Neutrophil (primary cell): Measurements from ENCODE around the gene SMAD3.

Experiments used
- H3K27ac ChIP-seq: fragments of 200-600 bp; sonication (generic); 2 replicates; pipeline ENCODE4 v1.5.1; 2016; ENCODE audit warnings: mild to moderate bottlenecking, moderate library complexity
- H3K27me3 ChIP-seq: fragments of 200-600 bp; sonication (generic); 2 replicates; pipeline ENCODE4 v1.6.0; 2016; ENCODE audit warnings: mild to moderate bottlenecking
- H3K36me3 ChIP-seq: fragments of 200-600 bp; sonication (generic); 2 replicates; pipeline ENCODE4 v1.5.1; 2017
- H3K4me1 ChIP-seq, 2 experiments: fragments of 200-600 bp in 1 of 2; sonication (generic) in 1 of 2; 1 replicate in 1 of 2; 2 replicates in 1 of 2; pipeline versions ENCODE4 v1.5.1 to v1.6.1; 2013 to 2016; ENCODE audit warnings: low read depth in 1 of 2, low read length in 1 of 2, mild to moderate bottlenecking in 1 of 2, moderate library complexity in 1 of 2; ENCODE audit not compliant: control insufficient read depth in 1 of 2, insufficient read depth in 1 of 2
- H3K4me3 ChIP-seq, 2 experiments: fragments of 200-600 bp in 1 of 2; sonication (generic) in 1 of 2; 1 replicate in 1 of 2; 2 replicates in 1 of 2; pipeline ENCODE4 v1.5.1; 2013 to 2016; ENCODE audit warnings: low read depth in 1 of 2, low read length in 1 of 2, mild to moderate bottlenecking in 1 of 2, moderate library complexity in 1 of 2
- H3K9me3 ChIP-seq: fragments of 200-600 bp; sonication (generic); 2 replicates; pipeline ENCODE4 v1.5.1; 2016
- CTCF ChIP-seq: fragments of 200-600 bp; sonication (generic); IDR thresholded peaks from 2 replicates; pipeline ENCODE4 v1.5.1; 2016; ENCODE audit warnings: antibody characterized with exemption

The SMAD3 gene

GRCh38 chr15:67161412-67161811 is 96.0 kb downstream of the SMAD3 start:
- H3K27me3 ChIP-seq = no peaks in the 10 kb centered on the region
- no peak for TF ChIP-seq CTCF
- no peak overlapping the region for H3K4me3 ChIP-seq
- H3K36me3 ChIP-seq = peaks cover 14% of the 10 kb centered on the region
- H3K4me1 ChIP-seq = peaks cover 0 to 7% of the 10 kb centered on the region in 2 experiments
- H3K9me3 ChIP-seq = no peaks in the 10 kb centered on the region
- no peak overlapping the region for H3K27ac ChIP-seq

GRCh38 chr15:67161881-67162280 is 96.5 kb downstream of the SMAD3 start:
- H3K27ac ChIP-seq = no peak overlapping the region
- no peak for TF ChIP-seq CTCF
- H3K36me3 ChIP-seq = peaks cover 17% of the 10 kb centered on the region
- H3K4me1 ChIP-seq = peaks cover 0 to 7% of the 10 kb centered on the region in 2 experiments
- H3K4me3 ChIP-seq = no peak overlapping the region
- no peaks in the 10 kb centered on the region for H3K27me3 ChIP-seq
- no peaks in the 10 kb centered on the region for H3K9me3 ChIP-seq

GRCh38 chr15:67163180-67163579 is 97.8 kb downstream of the SMAD3 start:
- Histone ChIP-seq H3K27me3 (no peaks in the 10 kb centered on the region), H3K4me3 (no peak overlapping the region), H3K9me3 (no peaks in the 10 kb centered on the region), H3K36me3 (peaks cover 23% of the 10 kb centered on the region), H3K27ac (no peak overlapping the region), H3K4me1 (peaks cover 0 to 7% of the 10 kb centered on the region in 2 experiments)
- no peak for TF ChIP-seq CTCF

- Histone ChIP-seq H3K4me1 (peaks cover 0 to 7% of the 10 kb centered on the region in 2 experiments), H3K36me3 (peaks cover 23% of the 10 kb centered on the region), H3K27ac (no peak overlapping the region), H3K4me3 (no peak overlapping the region), H3K9me3 (no peaks in the 10 kb centered on the region), H3K27me3 (no peaks in the 10 kb centered on the region)
- no peak for TF ChIP-seq CTCF
Observed at GRCh38 chr15:67164401-67164791, 99.0 kb downstream of the SMAD3 start.

- peaks cover 23% of the 10 kb centered on the region for H3K36me3 ChIP-seq
Observed at GRCh38 chr15:67164811-67165253, 99.4 kb downstream of the SMAD3 start.

More at GRCh38 chr15:67164811-67165253, 99.4 kb downstream of the SMAD3 start:
- no peak overlapping the region for H3K27ac ChIP-seq
- H3K27me3 ChIP-seq = no peaks in the 10 kb centered on the region
- no peak overlapping the region for H3K4me3 ChIP-seq
- H3K4me1 ChIP-seq = peaks cover 0 to 7% of the 10 kb centered on the region in 2 experiments
- no peaks in the 10 kb centered on the region for H3K9me3 ChIP-seq
- no peak for TF ChIP-seq CTCF
